Measurements from ENCODE around the gene UBE2E2. TPM values are rescaled to one million over a fixed set of nuclear protein-coding genes. Genes with fewer than 3 reads are reported as not detected.

Gene UBE2E2
- polyA plus RNA-seq, 3 donors = 49.3 to 57.2 (median 56.7) TPM

DNA sequence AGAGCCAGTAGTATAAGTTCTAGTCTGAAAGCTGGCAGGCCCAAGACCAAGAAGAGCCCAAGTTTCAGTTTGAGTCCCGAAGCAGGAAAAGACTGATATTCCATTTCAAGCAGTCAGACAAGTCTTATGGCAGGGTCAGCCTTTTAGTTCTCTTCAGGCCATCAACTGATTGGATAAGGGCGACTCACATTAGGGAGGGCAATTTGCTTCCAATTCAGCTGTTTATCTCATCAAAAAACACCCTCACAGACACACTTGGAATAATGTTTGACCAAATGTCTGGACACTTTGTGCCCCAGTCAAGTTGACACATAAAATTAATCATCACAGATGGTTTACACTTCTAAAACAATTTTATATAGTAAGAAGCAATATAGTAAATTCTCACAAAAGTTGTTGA is 69.7 kb downstream of the UBE2E2 start:
- no peak for DNase-seq

DNA sequence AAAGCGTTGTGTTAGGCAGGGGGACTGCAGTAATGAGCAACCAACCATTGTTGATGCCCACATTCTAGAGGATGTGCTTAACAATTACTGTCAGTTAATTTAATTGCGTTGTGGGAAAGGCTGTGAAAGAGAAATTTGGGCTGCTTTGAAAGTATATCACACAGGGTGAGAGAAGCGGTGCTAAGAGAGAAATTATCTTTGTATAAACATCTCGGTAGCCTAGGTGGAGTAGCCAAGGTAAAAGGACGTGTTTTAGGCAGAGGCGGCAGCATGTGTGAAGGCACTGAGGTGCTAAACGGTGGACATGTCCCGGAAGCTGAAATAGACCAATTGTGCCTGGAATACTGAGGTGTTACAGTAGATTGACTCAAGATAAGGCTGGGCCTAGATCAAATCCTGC is 71.9 kb downstream of the UBE2E2 start:
- no peak for DNase-seq

DNA sequence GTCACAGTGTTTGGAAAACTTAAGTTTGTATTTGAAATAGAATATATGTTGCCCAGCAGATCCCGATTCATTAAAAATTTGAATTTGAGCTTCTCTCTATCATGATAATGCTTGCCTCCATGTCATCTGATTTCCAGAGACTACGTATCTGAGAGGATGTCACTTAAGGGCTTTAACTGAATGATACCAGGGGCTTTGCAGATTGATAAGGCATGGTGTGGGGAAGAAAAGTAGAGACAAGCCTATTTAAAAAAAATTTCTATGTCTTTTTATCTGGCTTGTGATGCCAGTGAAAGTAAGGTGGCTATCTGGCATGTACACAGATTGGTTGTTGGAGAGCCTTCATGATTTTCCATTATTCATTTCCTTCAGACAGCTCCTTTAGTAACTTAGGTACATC is 72.7 kb downstream of the UBE2E2 start:
- no peak for DNase-seq

DNA sequence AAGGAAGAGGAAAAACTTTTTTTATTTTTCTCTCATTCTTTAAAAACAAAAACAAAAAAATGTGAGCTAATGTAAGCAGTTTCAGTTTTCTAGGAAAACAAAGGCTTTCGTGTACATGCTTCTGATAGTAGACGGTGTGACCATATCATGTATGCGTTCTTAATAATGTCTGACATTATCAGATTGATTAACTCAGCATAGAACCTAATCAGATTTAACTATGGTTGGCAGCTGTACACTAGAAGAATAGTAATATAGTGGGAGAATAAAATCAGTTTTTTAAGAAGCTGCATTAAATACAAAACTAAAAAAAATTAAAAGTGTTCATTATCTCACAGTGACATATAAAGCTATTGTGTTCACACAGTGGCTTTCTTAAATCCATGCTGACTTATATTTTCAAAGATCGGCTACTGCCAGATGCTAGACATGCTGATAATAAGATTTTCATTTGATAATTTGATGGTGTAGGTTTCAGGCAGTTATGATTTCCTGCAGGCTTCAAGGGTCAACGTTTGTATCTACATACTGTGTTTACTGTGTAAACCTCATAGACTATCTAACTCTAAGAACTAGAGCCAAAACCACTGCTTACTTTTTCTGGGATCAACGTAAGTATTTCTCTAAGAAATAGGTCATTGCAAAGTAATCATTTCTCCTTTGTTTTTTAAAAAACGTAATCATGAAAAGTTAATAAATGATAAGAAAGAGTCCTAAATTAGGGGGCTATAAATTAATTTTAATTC is 74.0 kb downstream of the UBE2E2 start:
- DNase-seq = no peak

DNA sequence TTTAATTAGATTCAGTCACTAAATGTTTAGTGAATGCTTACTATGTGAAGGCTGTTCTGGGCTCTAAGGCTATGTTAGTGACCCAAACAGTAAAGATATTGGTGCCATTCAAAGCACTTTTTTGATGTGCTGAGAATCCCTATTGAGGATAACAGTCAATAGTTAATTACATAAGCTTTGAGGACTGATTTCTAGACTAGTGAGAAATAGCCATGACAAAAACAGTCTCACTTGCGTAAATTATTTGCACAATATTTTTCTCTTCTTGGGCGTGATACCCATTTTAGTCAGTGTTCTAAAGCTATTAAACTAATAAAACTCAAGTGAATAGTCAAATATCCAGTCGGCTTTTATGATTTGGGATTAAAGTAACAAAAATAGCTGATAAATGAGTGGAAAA is 74.6 kb downstream of the UBE2E2 start:
- no peak for DNase-seq

DNA sequence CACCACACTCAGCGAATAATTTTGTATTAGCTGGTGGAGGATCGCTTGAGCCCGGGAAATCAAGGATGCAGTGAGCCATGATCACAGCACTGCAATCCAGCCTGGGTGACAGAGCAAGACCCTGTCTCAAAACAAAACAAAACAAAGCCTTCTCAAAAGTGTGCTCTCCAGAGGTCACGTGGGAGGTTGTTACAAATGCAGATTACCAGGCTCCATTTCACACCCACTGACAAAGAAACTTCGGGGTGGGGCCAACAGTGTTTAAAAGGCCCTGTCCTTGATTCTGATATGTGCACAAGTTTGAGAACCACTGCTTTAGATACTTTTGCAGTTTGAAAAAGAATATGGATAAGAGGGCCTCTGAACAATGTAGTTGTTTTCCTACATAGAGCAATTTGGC is 80.5 kb downstream of the UBE2E2 start:
- no peak for DNase-seq

DNA sequence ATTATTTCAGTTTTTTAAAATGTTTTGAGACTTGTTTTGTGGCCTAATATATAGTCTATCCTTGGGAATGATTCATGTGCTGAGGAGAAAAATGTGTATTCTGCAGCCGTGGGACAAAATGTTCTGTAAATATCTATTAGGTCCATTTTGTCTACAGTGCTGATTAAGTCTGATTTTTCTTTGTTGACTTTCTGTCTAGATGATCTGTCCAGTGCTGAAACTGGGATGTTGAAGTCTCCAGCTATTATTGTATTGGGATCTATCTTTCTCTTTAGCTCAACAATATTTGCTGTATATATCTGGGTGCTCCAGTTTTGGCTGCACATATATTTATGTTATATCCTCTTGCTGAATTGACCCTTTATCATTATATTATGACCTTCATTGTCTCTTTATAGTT is 85.2 kb downstream of the UBE2E2 start:
- DNase-seq = no peak

DNA sequence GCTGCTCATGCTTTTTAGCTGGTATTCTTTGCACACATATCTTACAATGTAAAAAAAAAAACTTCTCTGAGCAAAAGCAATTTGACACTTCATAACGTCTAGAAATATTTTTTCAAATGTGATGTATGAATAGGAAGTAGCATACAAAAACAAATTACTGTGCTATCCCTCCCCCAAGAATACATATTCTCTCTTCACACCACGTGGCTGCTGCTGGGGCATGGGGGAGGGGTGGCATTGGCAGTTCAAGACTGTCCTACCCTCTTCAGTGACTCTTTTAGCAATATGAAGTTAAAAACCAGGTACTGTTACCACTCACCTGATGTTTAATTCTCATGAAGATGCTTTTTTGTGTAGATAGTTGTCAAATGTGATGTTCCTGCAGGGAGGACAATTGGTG is 85.6 kb downstream of the UBE2E2 start:
- DNase-seq = no peak

DNA sequence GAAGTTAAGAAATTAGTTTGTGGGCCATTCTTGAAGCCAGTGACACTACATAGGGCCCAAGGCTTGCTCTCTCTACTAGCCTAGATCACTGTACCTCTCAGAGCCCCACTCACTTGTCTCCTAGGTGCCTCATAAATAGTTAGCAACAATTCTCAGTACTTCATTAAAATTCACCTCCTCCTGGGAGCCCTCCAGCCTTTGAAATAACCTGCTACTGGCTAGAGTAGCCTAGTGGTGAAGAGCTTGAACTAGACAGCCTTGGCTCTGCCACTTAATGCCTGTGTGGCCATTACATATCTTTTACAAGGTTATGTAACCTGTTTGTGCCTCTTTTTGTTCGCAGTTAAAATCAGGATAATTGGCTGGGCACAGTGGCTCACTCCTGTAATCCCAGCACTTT is 89.3 kb downstream of the UBE2E2 start:
- DNase-seq = no peak

DNA sequence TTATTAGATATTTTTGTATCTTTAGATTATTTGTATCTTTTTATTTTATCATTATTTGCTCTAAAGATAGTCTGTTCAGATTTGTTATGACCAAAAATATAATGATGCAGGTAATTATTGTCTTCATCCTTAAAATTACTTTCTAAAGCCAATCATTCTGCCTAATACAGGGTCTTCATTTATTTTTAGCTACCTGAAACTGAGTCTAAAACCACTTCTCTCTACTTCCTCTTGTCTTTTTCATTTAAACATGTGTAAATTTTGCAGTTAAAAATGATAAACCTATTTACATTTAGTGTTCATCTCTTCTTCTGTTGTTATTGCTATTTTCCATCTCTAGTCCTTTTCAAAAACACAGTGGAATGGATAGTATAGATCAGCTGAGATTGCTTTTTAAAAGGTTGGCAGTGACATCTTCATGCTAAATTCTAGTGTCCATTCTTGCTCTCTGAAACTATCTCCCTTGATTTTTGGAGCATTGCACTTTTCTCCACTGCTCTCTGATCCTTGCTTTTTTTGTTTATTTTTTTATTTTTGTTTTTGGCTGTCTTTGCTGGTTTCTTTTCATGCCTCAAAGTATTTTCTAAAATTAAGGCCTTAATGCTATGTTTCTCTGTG is 91.8 kb downstream of the UBE2E2 start:
- DNase-seq = no peak

DNA sequence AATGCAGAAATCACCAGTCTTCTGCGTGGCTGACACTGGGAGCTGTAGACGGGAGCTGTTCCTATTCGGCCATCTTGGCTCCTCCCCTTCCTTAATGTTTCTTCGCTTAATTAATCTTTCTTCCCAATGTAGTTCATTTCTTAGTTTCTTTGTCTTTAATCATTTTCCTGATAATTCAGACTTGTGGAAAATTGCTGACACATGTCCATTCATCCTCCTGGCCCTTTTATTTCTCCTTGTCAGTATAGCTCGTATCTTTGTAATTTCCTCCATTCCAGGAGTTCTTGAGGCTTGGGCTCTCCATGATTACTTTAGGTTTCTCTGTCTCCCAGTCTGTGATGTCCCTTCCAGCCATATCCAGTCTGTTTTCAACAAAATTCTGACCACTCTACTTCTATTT is 98.7 kb downstream of the UBE2E2 start:
- DNase-seq = no peak

DNA sequence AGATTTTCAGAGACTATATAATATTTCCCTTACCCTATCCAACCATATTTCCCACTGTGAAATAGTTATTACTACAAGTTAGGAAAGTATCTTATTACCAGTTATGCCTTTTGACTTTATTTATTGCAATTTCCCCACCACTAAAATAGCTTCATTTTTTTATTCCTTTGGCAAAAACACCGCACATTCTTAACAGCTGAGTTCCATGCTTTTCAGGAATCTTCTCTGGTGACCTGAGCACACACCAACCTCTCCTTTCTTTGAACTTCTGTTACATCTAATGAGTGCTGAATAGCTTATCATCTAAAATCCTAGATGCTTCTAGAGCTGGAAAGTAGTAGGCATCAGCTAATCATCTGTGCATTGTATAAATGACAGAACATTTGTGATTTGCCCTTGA is 99.1 kb downstream of the UBE2E2 start:
- DNase-seq = no peak

DNA sequence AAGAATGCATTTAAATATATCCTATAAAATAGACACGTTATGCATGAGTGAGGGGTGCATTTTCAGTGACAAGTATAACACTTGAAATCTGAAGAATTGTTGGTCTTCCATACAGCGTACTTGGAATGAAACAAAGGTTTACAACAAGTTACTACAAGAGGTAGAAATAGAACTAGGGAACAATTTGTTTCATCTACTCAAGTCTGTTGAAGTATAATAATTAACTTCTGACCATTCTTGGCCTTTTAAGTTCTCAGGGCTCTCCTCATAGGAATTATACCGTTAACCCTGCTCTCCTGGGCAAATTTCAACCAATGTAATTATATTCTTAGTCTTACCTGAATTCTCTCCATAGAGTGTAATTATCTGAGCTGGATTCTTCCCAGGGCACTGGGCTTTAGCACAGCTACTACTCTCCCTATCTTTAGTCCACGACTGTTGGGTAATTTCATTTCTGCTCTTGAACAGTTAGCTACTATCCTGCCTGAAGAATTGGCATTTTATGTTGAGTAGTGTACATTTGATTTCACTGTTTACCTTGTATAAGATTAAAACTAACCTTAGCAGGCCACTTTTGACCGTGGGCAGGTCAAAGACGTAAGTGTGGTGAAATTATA is 100.6 kb downstream of the UBE2E2 start:
- DNase-seq = no peak

DNA sequence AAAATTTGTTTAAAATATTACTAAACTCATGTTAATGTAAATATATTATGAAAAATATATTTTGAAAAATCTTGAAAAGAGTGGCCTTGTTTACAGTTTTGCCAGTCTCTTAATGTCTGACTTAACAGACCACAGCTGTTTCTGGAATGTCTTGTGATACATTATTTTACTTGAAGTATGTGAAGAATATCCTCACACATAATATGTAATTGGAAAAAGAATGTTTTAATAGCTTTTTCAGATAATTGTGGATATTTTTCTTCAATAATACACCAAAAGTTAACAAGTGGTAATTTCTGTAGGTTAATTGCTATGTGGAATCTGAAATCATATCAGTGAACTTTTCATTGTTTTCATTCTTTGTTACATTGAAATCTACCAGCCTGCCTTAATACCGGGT is 101.3 kb downstream of the UBE2E2 start:
- peak; percentile 14 for DNase-seq

DNA sequence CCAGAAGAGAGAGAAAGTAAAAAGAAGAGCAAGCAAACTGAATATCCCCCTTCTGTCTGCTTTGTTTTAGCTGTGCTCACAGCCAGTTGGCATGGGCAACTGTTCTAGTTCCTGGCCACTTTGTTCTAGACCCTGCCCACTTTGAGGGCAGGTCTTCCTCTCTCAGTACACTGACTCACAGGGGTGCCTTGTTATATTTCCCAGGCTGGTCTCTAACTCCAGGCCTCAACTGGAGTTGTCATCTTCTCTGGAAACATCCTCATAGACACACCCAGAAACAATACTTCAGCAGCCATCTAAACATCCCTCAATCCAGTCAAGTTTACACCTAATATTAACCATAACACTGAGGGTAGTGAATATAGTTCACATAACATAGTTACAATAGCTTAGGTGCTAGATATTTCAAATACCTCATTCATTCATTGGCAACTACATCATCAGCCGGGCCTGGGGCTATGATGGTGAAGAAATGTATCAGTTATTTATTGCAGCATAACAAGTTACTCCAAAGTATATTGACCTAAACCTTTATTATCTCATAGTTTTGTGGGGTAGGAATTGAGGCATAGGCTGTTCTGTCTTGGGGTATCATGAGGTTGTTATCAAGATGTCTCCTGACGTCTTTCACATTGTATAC is 106.0 kb downstream of the UBE2E2 start:
- no peak for DNase-seq

DNA sequence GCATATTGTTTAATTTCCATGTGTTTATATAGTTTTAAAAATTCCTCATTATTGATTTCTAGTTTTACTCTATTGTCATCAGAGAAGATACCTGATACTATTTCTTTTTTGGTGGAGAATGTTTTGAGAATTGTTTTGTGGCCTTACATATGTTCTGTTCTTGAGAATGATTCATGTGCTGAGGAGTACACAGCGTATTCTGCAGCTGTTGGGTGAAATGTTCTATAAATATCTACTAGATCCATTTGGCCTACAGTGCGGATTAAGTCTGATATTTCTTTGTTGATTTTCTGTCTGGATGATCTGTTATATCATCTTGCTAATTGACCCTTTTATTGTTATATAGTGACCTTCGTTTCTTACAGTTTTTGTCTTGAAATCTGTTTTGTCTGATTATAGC is 109.7 kb downstream of the UBE2E2 start:
- no peak for DNase-seq

DNA sequence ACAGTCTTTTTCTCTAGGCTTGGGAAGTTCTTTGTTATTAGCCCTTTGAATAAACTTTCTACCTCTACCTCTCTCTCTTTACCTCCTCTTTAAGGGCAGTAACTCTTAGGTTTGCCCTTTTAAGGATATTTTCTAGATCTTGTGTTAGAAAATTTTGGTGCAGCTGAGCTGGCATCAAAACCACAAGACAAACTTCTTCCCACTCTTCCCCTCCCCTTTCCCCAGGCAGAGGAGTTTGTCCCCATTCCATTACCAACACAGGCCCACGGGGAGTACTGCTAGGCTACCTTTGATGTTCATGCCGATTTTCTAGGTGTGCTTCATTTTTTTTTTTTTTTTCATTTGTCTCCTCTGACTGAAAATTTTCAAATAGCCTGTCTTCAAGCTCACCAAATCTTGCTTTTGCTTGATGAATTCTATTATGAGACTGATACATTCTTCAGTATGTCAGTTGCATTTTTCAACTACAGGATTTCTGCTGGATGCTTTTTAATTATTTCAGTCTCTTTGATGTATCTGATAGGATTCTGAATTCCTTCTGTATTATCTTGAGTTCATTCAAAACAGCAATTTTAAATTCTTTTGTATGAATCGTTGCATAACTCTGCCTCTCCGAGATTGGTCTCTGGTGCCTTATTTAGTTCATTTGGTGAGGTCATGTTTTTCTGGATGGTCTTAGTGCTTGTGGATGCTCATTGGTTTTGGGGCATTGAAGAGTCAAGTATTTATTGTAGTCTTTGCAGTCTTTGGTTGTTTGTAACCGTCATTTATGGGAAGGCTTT is 112.0 kb downstream of the UBE2E2 start:
- DNase-seq = no peak

DNA sequence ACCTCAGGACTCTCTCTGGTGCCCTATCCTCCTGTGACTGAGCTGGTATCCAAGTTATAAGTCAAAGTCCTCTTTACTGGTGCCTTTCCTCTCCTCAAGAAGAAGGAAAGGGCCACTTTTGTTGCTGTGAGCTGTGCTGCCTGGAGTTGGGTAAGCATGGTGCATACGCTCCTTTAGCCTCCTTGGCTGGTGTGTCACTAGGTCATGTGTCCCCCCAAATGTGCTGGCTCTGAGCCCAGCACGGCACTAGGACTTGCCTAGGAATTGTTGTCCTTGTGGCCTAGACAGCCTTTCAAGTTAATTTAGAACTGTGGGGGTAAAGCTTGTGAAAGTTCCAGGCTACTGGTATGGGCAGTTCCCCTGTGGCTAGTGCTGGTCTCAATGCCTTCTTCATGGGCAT is 113.8 kb downstream of the UBE2E2 start:
- no peak for DNase-seq

DNA sequence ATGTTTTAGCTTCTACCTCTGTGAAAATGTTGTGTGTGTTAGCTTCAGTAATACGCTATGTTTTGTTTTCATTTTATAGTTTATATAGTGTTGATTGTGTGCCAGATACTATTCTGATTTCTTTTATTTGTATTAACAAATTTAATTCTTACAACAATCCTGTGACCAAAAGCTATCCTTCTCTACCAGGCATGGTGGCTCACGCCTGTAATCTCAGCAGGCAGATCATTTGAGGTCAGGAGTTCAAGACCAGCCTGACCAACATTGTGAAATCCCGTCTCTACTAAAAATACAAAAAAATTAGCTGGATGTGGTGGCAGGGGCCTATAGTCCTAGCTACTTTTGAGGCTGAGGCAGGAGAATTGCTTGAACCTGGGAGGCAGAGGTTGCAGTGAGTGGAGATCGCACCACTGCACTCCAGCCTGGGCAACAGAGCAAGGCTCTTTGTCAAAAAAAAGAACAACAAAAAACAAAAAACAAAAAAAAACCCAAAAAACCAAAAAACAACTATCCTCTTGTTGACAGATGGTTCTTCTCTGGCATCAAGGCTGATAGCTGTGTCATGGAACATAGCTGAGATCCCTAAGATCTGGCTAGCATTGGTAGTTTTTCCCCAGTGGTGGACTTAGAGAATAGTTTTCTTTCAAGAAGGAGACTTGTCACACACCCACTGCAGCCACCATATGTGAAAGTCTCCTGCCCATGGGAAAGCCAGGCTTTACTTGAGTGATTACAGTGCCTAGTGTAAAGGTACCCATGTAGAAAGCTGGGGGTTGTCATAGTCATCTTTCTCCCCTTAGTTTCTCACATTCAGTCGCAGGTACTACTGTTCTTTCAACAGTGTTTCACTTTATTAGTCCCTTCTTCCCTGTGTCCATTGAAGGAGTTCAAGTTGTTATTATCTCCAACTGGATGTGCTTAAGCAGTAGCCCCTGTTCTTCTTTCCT is 116.5 kb downstream of the UBE2E2 start:
- DNase-seq = no peak

DNA sequence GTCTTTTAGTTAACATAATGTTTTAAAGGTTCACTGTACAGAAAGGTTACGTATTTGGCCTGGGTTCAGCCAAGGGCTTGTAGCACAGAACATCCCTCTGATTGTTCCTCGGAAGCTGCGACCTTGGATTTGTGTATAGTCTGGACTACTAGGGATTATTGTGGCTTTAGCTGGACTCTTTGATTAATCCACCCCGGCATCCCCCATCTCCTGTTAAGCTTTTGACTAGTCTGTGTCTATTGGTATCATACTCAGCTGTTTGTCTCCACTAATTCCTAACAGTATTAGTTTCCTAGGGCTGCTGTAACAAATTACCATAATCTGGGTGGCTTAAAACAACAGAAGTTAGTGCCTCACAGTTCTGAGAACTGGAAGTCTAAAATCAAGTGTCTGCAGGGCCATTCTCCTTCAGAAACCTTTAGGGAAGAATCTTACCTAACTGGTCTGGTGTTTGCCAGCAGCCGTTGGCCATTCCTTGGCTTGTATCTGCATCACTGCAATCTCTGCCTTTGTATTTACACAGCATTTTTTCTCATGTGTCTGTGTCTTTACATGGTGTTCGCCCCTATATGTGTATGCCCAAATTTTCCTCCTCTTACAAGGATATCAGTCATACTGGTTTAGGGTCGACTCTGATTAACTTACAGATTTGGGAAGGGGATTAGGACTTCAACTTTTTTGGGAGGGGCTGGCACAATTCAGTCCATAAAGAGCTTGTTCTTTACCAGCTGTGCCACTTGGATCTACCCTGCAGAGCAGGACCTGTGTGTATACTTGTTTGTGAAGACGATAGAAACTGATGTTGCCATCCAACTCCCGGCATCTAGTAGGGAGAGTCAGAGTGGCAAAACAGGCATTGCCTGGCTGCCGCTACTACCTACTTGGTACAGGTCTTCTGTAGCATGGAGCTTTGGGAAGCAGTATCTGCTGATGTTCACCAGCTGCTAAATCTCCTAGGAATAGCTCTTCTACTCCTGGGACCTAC is 117.8 kb downstream of the UBE2E2 start:
- DNase-seq = no peak

All from renal pelvis (tissue), 4 donors.